KMS-11 (cell line): ENCODE data around the gene TPST1.

Source experiments
- H2AFZ ChIP-seq: fragments of 200-600 bp; sonication (generic); 2 replicates; pipeline ENCODE4 v1.6.1; 2016; ENCODE audit warnings: antibody characterized with exemption, mixed run types, low read depth
- H3K27ac ChIP-seq: fragments of 200-600 bp; sonication (generic); 2 replicates; pipeline ENCODE4 v1.6.1; 2016; ENCODE audit warnings: mild to moderate bottlenecking, mixed run types
- H3K27me3 ChIP-seq: fragments of 200-600 bp; sonication (generic); 2 replicates; pipeline ENCODE4 v1.6.1; 2017; ENCODE audit warnings: mild to moderate bottlenecking, low read depth, mixed run types, moderate library complexity; ENCODE audit not compliant: insufficient read depth
- H3K36me3 ChIP-seq: fragments of 200-600 bp; sonication (generic); 2 replicates; pipeline ENCODE4 v1.6.1; 2017; ENCODE audit warnings: mild to moderate bottlenecking, mixed run types; ENCODE audit not compliant: insufficient read depth
- H3K4me1 ChIP-seq: fragments of 200-600 bp; sonication (generic); 2 replicates; pipeline ENCODE4 v1.6.1; 2016; ENCODE audit warnings: mild to moderate bottlenecking, low read depth, mixed run types; ENCODE audit not compliant: poor library complexity, severe bottlenecking
- H3K4me2 ChIP-seq: fragments of 200-600 bp; sonication (generic); 2 replicates; pipeline ENCODE4 v1.7.0; 2016; ENCODE audit warnings: mild to moderate bottlenecking, mixed run types
- H3K4me3 ChIP-seq: fragments of 200-600 bp; sonication (generic); IDR thresholded peaks from 2 replicates; pipeline ENCODE4 v1.6.1; 2017; ENCODE audit warnings: low read depth, low read length, mixed read lengths; ENCODE audit not compliant: insufficient read depth
- H3K79me2 ChIP-seq: fragments of 200-600 bp; sonication (generic); 2 replicates; pipeline ENCODE4 v1.6.1; 2016; ENCODE audit warnings: low read depth, mixed run types; ENCODE audit not compliant: insufficient read depth
- H3K9ac ChIP-seq: fragments of 200-600 bp; sonication (generic); 2 replicates; pipeline ENCODE4 v1.6.1; 2016; ENCODE audit warnings: mild to moderate bottlenecking, mixed run types
- H4K20me1 ChIP-seq: fragments of 200-600 bp; sonication (generic); 2 replicates; pipeline ENCODE4 v1.6.1; 2016; ENCODE audit warnings: mild to moderate bottlenecking, mixed run types; ENCODE audit not compliant: insufficient read depth
- TF ChIP-seq, protein P1 (sequence below): fragments of 200-600 bp; sonication (generic); conservative IDR thresholded peaks from 2 replicates; pipeline ENCODE4 v1.6.1; 2017; ENCODE audit warnings: low read depth, mild to moderate bottlenecking, antibody characterized with exemption, low read length, moderate library complexity, mixed read lengths

Gene TPST1

DNA sequence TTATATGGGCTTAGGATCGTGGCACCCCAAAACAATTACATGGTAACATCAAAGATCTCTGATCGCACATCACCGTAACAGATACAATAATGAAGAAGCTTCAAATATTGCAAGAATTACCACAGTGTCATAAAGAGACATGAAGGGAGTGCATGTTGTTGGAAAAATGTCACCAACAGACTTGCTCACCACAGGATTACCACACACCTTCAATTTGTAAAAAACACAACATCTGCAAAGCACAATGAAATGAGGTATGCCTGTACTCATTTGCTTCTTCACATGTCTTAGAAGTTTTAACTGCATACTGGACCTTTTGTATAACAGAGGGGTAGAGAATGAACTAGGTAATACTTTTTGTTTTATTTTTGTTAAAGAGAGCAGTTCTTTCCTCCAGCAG is 96.6 kb downstream of the TPST1 start:
- H3K27me3 ChIP-seq = no peaks in the 10 kb centered on the region
- peaks cover 93% of the 10 kb centered on the region for H3K79me2 ChIP-seq
- peak overlapping the region; percentile 50 for H3K27ac ChIP-seq
- peaks cover 99% of the 10 kb centered on the region for H3K4me1 ChIP-seq
- H4K20me1 ChIP-seq = no peaks in the 10 kb centered on the region
- no peak overlapping the region for H3K4me3 ChIP-seq
- H3K9ac ChIP-seq = peak overlapping the region; percentile 22; the same call in 1 of the 2 replicates
- H3K4me2 ChIP-seq = peak overlapping the region; percentile 83
- TF ChIP-seq, protein P1, sequence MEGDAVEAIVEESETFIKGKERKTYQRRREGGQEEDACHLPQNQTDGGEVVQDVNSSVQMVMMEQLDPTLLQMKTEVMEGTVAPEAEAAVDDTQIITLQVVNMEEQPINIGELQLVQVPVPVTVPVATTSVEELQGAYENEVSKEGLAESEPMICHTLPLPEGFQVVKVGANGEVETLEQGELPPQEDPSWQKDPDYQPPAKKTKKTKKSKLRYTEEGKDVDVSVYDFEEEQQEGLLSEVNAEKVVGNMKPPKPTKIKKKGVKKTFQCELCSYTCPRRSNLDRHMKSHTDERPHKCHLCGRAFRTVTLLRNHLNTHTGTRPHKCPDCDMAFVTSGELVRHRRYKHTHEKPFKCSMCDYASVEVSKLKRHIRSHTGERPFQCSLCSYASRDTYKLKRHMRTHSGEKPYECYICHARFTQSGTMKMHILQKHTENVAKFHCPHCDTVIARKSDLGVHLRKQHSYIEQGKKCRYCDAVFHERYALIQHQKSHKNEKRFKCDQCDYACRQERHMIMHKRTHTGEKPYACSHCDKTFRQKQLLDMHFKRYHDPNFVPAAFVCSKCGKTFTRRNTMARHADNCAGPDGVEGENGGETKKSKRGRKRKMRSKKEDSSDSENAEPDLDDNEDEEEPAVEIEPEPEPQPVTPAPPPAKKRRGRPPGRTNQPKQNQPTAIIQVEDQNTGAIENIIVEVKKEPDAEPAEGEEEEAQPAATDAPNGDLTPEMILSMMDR = no peak
- no peak overlapping the region for H2AFZ ChIP-seq
- no peaks in the 10 kb centered on the region; the same call in 1 of the 2 replicates for H3K36me3 ChIP-seq

DNA sequence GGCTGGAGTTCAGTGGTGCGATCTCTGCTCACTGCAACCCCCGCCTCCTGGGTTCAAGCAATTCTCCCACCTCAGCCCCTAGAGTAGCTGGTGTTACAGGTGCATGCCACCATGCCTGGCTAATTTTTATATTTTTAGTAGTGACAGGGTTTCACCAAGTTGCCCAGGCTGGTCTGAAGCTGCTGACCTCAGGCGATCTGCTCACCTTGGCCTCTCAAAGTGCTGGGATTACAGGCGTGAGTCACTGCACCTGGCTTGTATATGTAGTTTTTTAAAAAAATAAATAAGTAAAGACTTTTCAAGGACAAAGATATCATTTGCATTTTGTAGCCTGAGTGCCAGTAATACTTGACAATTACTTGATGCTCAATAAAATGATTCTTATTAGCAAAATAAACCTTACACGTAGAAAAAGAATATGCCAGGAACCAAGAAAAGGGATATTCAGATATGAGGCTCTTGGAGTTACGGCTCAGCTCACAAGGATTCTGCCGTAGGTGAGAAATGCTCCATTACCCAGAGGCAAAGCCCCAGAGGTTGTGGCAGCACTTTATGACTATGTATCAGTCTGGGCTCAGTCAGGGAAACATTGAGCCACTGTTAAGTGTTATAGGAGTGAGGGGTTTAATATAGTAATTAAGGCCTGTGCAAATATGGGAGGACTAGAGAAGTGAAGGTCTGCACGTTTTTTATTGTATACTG is 98.5 kb downstream of the TPST1 start:
- TF ChIP-seq, protein P1 = no peak
- H3K4me2 ChIP-seq = peak overlapping the region; percentile 83
- no peaks in the 10 kb centered on the region; the same call in 1 of the 2 replicates for H3K36me3 ChIP-seq
- H3K4me1 ChIP-seq = peaks cover 99% of the 10 kb centered on the region
- H3K27ac ChIP-seq = peak overlapping the region; percentile 50
- H3K79me2 ChIP-seq = peaks cover 90% of the 10 kb centered on the region
- no peak overlapping the region; the same call in 1 of the 2 replicates for H3K9ac ChIP-seq
- no peaks in the 10 kb centered on the region for H3K27me3 ChIP-seq
- no peaks in the 10 kb centered on the region for H4K20me1 ChIP-seq
- H3K4me3 ChIP-seq = no peak overlapping the region
- no peak overlapping the region for H2AFZ ChIP-seq

DNA sequence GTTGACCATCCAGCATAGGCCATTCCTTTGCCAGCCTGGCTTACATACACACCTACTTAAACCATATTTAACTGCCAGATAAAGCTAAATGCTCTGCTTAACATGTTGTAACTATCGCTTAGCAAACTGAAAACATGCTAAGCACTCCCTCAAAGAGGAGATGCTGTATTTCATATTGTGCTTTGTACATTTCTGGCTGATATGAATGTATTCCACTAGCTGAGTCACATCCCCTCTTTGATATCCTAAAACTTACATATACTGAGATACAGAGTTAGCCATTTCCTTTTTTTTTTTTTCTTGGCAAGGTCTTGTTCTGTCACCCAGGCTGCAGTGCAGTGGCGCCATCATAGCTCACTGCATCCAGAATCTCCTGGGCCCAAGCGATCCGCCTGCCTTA is 99.4 kb downstream of the TPST1 start:
- no peaks in the 10 kb centered on the region; the same call in 1 of the 2 replicates for H3K36me3 ChIP-seq
- H3K4me3 ChIP-seq = no peak overlapping the region
- H3K27me3 ChIP-seq = no peaks in the 10 kb centered on the region
- H2AFZ ChIP-seq = no peak overlapping the region
- H3K27ac ChIP-seq = peak overlapping the region; percentile 50
- H3K9ac ChIP-seq = no peak overlapping the region
- TF ChIP-seq, protein P1 = no peak
- peaks cover 100% of the 10 kb centered on the region for H3K4me1 ChIP-seq
- H3K4me2 ChIP-seq = peak overlapping the region; percentile 67; the same call in 1 of the 2 replicates
- no peaks in the 10 kb centered on the region for H4K20me1 ChIP-seq
- peaks cover 89% of the 10 kb centered on the region for H3K79me2 ChIP-seq

DNA sequence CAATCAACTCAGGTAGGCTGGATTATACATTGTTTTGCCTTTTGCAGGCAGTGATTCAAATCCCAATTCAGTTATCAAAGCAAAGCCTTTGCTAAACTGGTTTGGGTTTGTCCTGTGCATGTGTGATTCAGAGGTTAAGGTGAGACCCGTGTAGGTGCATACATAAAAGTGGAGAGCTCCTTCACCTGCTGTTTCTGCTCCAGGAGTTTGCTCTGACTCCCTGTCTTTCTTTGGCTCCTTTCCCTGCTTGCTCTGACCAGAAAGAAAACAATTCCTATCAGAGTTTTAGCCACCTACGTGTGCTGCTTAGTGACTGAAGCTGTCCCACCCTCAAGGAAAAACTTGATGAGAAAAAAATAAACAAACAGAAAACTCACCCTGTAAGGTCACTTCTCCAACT is 101.1 kb downstream of the TPST1 start:
- TF ChIP-seq, protein P1 = no peak
- Histone ChIP-seq H3K36me3 (no peaks in the 10 kb centered on the region), H3K27me3 (no peaks in the 10 kb centered on the region), H3K9ac (no peak overlapping the region), H3K27ac (no peak overlapping the region), H4K20me1 (no peaks in the 10 kb centered on the region), H2AFZ (no peak overlapping the region), H3K4me2 (peak overlapping the region; percentile 67; the same call in 1 of the 2 replicates), H3K4me3 (no peak overlapping the region), H3K4me1 (peaks cover 98% of the 10 kb centered on the region), H3K79me2 (peaks cover 84% of the 10 kb centered on the region)
